Naive thymus-derived CD4-positive, alpha-beta T cell (primary cell): ENCODE data around the gene DHX34. TPM values are rescaled to one million over a fixed set of nuclear protein-coding genes. Genes with fewer than 3 reads are reported as not detected.

Experiments
- ATAC-seq: fragments of 150-1000 bp; cut with Tn5 transposase; 2 replicates; pipeline ENCODE4 v1.10.0; 2021; ENCODE audit warnings: mild to moderate bottlenecking, moderate library complexity
- CTCF ChIA-PET: fragments of 350-600 bp; sonication (Branson Sonifier 250); formaldehyde crosslinking; loops from one replicate; lab custom pipeline; 2021; ENCODE audit warnings: antibody characterized with exemption; lab: Charles Lee
- POLR2A ChIA-PET: fragments of 350-600 bp; sonication (Branson Sonifier 250); formaldehyde crosslinking; loops from one replicate; lab custom pipeline; 2021; ENCODE audit warnings: antibody characterized with exemption, inconsistent platforms; lab: Charles Lee
- DNase-seq, 9 donors: peaks; one replicate each; pipeline versions ENCODE4 v3.0.0 to v3.0.0-alpha.2; 2020 to 2022; ENCODE audit warnings: mixed read lengths in 1 of 9
- H3K27ac ChIP-seq: one replicate; pipeline ENCODE4 v1.7.0; 2013; ENCODE audit warnings: mild to moderate bottlenecking, low read depth, low read length, moderate library complexity
- H3K27me3 ChIP-seq, 2 donors: one replicate each; pipeline ENCODE4 v1.7.0; 2013; ENCODE audit warnings: low read length in 2 of 2, mild to moderate bottlenecking in 2 of 2, moderate library complexity in 2 of 2; ENCODE audit not compliant: control insufficient read depth in 2 of 2, insufficient read depth in 2 of 2
- H3K36me3 ChIP-seq, 3 experiments: 1 replicate in 2 of 3; 2 replicates in 1 of 3; pipeline ENCODE4 v1.7.0; 2013; ENCODE audit warnings: low read length in 3 of 3, mild to moderate bottlenecking in 3 of 3, moderate library complexity in 1 of 3; ENCODE audit not compliant: insufficient read depth in 3 of 3, control insufficient read depth in 2 of 3
- H3K4me1 ChIP-seq, 2 donors: one replicate each; pipeline ENCODE4 v1.7.0; 2013; ENCODE audit warnings: low read length in 2 of 2, mild to moderate bottlenecking in 2 of 2, moderate library complexity in 1 of 2; ENCODE audit not compliant: control insufficient read depth in 2 of 2, insufficient read depth in 2 of 2
- H3K4me3 ChIP-seq: 2 replicates; pipeline ENCODE4 v1.7.0; 2013; ENCODE audit warnings: mild to moderate bottlenecking, low read length
- H3K9me3 ChIP-seq, 3 experiments: 1 replicate in 2 of 3; 2 replicates in 1 of 3; pipeline ENCODE4 v1.7.0; 2013; ENCODE audit warnings: low read length in 3 of 3; ENCODE audit not compliant: control insufficient read depth in 2 of 3
- H3K27ac Mint-ChIP-seq, 9 donors: one replicate each; pipeline ENCODE4 v1.8.0; 2020 to 2022; ENCODE audit warnings: mixed read lengths in 9 of 9, mild to moderate bottlenecking in 8 of 9, moderate library complexity in 5 of 9, inconsistent platforms in 2 of 9
- H3K27me3 Mint-ChIP-seq, 5 donors: one replicate each; pipeline ENCODE4 v1.8.0; 2021 to 2022; ENCODE audit warnings: mixed read lengths in 5 of 5, mild to moderate bottlenecking in 1 of 5
- H3K36me3 Mint-ChIP-seq, 5 donors: one replicate each; pipeline ENCODE4 v1.8.0; 2020 to 2022; ENCODE audit warnings: mixed read lengths in 5 of 5, mild to moderate bottlenecking in 3 of 5, inconsistent platforms in 1 of 5
- H3K4me1 Mint-ChIP-seq, 7 donors: one replicate each; pipeline ENCODE4 v1.8.0; 2020 to 2022; ENCODE audit warnings: mixed read lengths in 7 of 7, mild to moderate bottlenecking in 3 of 7, inconsistent platforms in 1 of 7
- H3K4me3 Mint-ChIP-seq, 10 donors: one replicate each; pipeline ENCODE4 v1.8.0; 2020 to 2022; ENCODE audit warnings: mild to moderate bottlenecking in 10 of 10, mixed read lengths in 10 of 10, moderate library complexity in 6 of 10, inconsistent platforms in 2 of 10
- H3K9me3 Mint-ChIP-seq, 11 donors: one replicate each; pipeline ENCODE4 v1.8.0; 2020 to 2022; ENCODE audit warnings: mixed read lengths in 11 of 11, mild to moderate bottlenecking in 4 of 11, inconsistent platforms in 1 of 11, moderate library complexity in 1 of 11
- intact Hi-C, 2 donors: fragments of 100-400 bp; cut with micrococcal nuclease; formaldehyde crosslinking; loops; one replicate each; pipeline ENCODE4 v1.15.1; 2023
- polyA plus RNA-seq, 2 donors: library from polyadenylated mRNA; unstranded; fragments of 300-500 nt; fragmentation: Illumina TruSeq; gene quantifications; one replicate each; pipeline ENCODE4 v1.2.3, GENCODE V29; 2021
- total RNA-seq, 6 experiments: library from RNA in 5 of 6; stranded (reverse) in 5 of 6; gene quantifications; 1 replicate in 5 of 6; 2 replicates in 1 of 6; pipeline ENCODE4 v1.2.3 and lab custom pipeline; 2021 to 2026

Gene DHX34
- total and polyA plus RNA-seq, 7 experiments from 2014 or later: 3.7 to 31.6 (median 16.9) TPM

DNA sequence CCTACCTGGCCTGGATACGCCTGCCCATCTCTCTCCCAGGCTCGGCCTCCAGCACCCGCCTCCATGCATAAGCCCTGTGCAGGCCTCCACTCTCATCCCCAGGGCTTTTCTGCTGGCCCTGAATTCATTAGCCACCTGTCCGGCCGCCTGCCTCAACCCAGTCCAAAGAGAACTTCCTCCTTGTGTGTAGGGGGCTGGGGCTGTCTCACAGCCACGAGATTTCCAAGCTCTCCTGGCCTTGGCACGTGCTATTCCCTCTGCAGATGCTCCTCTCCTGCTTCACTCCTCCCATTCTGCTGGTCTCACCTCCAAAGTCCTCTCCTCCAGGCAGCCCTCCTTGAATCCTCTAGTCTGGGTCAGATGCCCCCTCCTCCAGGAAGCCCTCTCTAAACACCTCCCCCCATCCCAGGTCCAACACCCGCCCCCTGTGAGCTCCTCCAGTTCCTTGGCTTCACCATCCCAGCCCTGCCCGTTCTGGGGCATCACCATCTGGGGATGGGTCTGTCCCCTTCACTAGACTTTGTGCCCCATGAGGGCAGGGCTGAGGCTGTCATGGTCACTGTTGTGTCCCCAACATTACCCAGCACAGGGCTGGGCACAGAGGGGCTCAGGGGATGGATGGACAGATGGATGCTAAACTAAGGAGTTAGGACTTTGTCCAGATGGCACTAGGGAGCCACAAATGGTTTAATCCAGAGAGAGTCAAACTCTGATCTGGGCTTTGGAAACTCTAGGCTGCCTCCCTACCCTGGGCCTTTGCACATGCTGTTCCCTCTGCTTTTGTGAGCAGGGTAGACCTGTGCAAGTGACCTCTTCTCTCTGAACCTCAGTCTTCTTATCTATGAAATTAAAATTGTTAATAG is 55.5 kb downstream of the DHX34 start:
- Histone ChIP-seq H3K9me3 (no peaks in the 10 kb centered on the region), H3K27ac (no peak overlapping the region), H3K27me3 (peaks cover 0 to 2% of the 10 kb centered on the region in 2 donors), H3K4me3 (no peak overlapping the region), H3K36me3 (no peaks in the 10 kb centered on the region), H3K4me1 (no peaks in the 10 kb centered on the region)
- DNase-seq (no peak), ATAC-seq (no peak)
- H3K36me3 Mint-ChIP-seq: peaks cover 0 to 10% (median 5%) of the 10 kb centered on the region in 5 donors
- H3K4me3 Mint-ChIP-seq: no peak overlapping the region
- ChIA-PET CTCF (no interaction called here), POLR2A (no interaction called here)
- H3K4me1 Mint-ChIP-seq: peaks cover 0 to 7% (median 0%) of the 10 kb centered on the region in 7 donors
- H3K9me3 Mint-ChIP-seq: peaks cover 0 to 10% (median 2%) of the 10 kb centered on the region in 11 donors
- peaks cover 30 to 61% (median 52%) of the 10 kb centered on the region in 5 donors for H3K27me3 Mint-ChIP-seq
- H3K27ac Mint-ChIP-seq: peak overlapping the region in 1 of 9 donors; percentile 76
- intact Hi-C loops: no loop called here

DNA sequence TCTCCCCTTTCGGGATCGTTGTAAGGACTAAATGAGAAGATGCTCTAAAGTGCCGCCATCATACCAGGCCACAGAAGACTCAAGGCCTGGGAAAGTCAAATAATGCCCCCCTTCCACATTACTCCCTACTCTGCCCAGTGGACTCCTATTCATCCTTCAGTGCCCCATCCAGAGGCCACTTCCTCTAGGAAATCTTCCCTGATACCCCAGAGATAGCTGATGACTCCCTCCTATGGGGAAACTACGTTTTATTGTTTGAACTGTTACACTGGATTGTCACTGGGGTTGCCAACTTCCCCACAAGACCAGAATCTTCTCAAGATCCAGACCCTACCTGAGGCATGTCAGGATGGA is 56.1 kb downstream of the DHX34 start:
- ATAC-seq (no peak), DNase-seq (no peak)
- POLR2A ChIA-PET: no interaction called here
- Mint-ChIP-seq H3K9me3 (peaks cover 0 to 10% (median 2%) of the 10 kb centered on the region in 11 donors), H3K27me3 (peaks cover 30 to 61% (median 52%) of the 10 kb centered on the region in 5 donors), H3K4me1 (peaks cover 0 to 7% (median 0%) of the 10 kb centered on the region in 7 donors), H3K36me3 (peaks cover 0 to 10% (median 5%) of the 10 kb centered on the region in 5 donors), H3K27ac (peak overlapping the region in 1 of 9 donors; percentile 76), H3K4me3 (no peak overlapping the region)
- no peak overlapping the region for H3K4me3 ChIP-seq
- H3K36me3 ChIP-seq: no peaks in the 10 kb centered on the region
- peaks cover 0 to 2% of the 10 kb centered on the region in 2 donors for H3K27me3 ChIP-seq
- no peaks in the 10 kb centered on the region for H3K9me3 ChIP-seq
- H3K27ac ChIP-seq: no peak overlapping the region
- CTCF ChIA-PET: no interaction called here
- no peaks in the 10 kb centered on the region for H3K4me1 ChIP-seq
- intact Hi-C loops: no loop called here

DNA sequence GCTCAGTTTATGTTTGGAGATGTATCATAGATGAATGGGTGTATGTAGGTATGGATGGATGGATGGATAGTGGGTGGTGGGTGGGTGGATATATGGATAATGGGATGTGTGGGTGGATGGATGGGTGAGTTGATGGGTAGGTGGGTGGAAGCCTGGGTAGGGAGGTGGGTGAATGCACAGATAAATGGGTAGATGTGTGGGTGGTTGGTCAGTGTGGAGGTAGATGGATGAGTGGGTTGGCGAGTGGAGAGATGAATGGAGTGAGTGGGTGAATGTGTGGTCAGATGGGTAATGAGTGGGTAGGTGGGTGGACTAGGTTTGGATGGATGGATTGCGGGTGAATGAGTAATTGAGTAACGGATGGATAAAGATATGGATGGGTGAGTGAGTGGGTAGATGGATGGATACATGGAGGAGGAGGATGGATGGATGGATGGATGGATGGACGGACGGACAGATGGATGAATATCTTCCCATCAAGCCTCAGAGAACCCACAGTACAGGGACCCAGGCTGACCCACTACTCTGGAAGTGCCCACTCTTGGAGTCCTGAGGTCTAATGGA is 56.8 kb downstream of the DHX34 start:
- no peak overlapping the region for H3K27ac Mint-ChIP-seq
- Histone ChIP-seq H3K36me3 (no peaks in the 10 kb centered on the region), H3K27ac (no peak overlapping the region), H3K4me1 (no peaks in the 10 kb centered on the region), H3K27me3 (peaks cover 0 to 2% of the 10 kb centered on the region in 2 donors), H3K4me3 (no peak overlapping the region), H3K9me3 (no peaks in the 10 kb centered on the region)
- H3K4me1 Mint-ChIP-seq: peaks cover 0 to 7% (median 0%) of the 10 kb centered on the region in 7 donors
- no peak for ATAC-seq
- H3K27me3 Mint-ChIP-seq: peaks cover 30 to 61% (median 52%) of the 10 kb centered on the region in 5 donors
- ChIA-PET CTCF (no interaction called here), POLR2A (no interaction called here)
- H3K4me3 Mint-ChIP-seq: no peak overlapping the region
- DNase-seq: no peak
- H3K9me3 Mint-ChIP-seq: peaks cover 0 to 10% (median 2%) of the 10 kb centered on the region in 11 donors
- peaks cover 0 to 10% (median 5%) of the 10 kb centered on the region in 5 donors for H3K36me3 Mint-ChIP-seq
- intact Hi-C loops: no loop called here

DNA sequence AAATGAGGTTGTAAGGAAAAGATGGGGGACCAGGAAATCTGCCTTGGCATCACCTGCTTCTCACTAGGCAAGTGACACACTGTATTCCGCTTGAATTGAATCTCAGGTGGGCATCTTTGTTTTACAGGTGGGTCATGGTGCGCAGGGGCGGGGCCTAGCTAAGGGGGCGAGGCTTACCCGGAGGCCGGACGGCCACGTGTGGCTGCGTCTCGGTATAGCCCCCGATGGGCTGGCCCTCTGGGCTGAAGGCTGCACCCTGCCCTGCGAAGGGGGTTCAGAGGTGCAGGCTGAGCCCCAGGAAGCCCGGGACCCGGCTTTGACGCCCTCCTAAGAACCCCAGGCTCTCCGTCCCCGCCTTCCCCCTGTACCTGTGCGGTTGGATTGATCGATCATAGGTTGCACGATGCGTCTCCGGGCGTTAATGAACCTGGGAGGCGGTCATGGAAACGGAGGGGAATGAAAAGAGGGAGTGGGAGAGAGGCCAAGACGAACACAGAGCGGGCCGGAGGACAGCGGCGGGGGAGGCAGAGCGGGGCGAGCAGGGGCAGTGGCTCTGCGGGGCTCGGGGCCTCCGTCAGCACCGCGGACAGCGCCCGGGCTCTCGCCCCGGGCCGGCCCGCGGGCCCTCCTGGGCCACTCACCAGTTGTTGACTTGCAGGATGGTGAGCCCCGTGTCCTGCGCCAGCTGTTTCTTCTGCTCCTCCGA is 57.7 kb downstream of the DHX34 start:
- intact Hi-C loops: no loop called here
- peaks cover 30 to 61% (median 52%) of the 10 kb centered on the region in 5 donors for H3K27me3 Mint-ChIP-seq
- peaks cover 0 to 10% (median 5%) of the 10 kb centered on the region in 5 donors for H3K36me3 Mint-ChIP-seq
- H3K4me3 Mint-ChIP-seq: no peak overlapping the region
- no peak overlapping the region for H3K27ac ChIP-seq
- no peak overlapping the region for H3K4me3 ChIP-seq
- POLR2A ChIA-PET: no interaction called here
- H3K27ac Mint-ChIP-seq: no peak overlapping the region
- H3K9me3 Mint-ChIP-seq: peaks cover 0 to 10% (median 2%) of the 10 kb centered on the region in 11 donors
- no peaks in the 10 kb centered on the region for H3K36me3 ChIP-seq
- peaks cover 0 to 2% of the 10 kb centered on the region in 2 donors for H3K27me3 ChIP-seq
- DNase-seq (no peak), ATAC-seq (peak; percentile 41)
- CTCF ChIA-PET: no interaction called here
- H3K9me3 ChIP-seq: no peaks in the 10 kb centered on the region
- no peaks in the 10 kb centered on the region for H3K4me1 ChIP-seq
- H3K4me1 Mint-ChIP-seq: peaks cover 0 to 7% (median 0%) of the 10 kb centered on the region in 7 donors

DNA sequence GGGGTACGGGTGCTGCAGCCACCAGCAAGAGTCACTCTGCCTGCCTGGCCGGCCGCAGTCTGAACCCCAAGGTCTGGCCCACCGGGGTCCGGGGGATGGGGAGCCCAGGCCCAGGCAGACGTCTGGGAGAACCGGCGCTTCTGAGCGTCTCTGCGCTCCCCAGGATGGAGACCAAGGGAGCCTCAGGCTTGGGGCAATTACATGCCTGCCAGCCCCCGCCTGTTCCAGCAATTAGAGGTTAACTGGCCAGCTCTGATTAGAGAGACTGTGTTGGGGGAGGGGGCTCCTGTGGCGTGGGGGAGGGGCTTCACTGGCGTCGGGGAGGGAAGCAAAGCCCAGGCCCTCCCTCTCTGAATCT is 58.3 kb downstream of the DHX34 start:
- ChIA-PET CTCF (no interaction called here), POLR2A (no interaction called here)
- ATAC-seq: no peak
- Mint-ChIP-seq H3K4me1 (peaks cover 0 to 7% (median 0%) of the 10 kb centered on the region in 7 donors), H3K36me3 (peaks cover 0 to 10% (median 5%) of the 10 kb centered on the region in 5 donors), H3K9me3 (peaks cover 0 to 10% (median 2%) of the 10 kb centered on the region in 11 donors), H3K4me3 (no peak overlapping the region), H3K27ac (no peak overlapping the region), H3K27me3 (peaks cover 30 to 61% (median 52%) of the 10 kb centered on the region in 5 donors)
- Histone ChIP-seq H3K9me3 (no peaks in the 10 kb centered on the region), H3K27ac (no peak overlapping the region), H3K4me1 (no peaks in the 10 kb centered on the region), H3K36me3 (no peaks in the 10 kb centered on the region), H3K27me3 (peaks cover 0 to 2% of the 10 kb centered on the region in 2 donors), H3K4me3 (no peak overlapping the region)
- intact Hi-C loops: no loop called here
- no peak for DNase-seq

DNA sequence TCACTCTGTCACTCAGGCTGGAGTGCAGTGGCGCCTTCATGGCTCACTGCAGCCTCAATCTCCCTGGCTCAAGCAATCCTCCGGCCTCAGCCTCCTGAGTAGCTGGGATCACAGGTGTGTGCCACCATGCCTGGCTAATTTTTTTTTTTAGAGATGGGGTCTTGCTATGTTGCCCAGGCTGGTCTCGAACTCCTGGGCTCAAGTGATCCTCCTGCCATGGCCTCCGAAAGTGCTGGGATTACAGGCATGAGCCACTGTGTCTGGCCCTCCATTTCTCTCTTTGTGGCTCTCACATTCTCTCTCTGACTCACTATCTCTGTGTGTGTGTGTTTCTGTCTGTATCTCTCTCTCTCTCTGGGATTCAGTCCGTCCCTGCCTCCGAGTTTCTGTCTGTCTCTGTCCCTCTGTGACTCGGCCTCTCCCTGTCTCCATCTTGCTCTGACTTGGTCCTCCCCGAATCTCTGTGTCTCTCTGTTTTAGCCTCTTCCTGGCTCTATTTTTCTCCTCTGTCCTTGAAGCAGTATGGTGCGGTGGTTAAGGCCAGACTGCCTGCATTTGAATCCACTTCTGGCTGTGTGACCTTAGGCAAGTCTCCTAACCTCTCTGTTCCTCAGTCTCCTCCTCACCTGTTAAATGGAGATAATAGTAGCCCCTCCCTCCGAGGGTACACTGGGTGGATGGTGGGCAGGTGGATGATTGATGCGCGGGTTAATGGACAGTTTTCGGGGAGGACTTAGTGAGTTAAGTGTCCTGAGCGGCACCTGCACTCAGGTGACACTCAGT is 59.2 kb downstream of the DHX34 start:
- no peak for DNase-seq
- Histone ChIP-seq H3K27me3 (peaks cover 0 to 2% of the 10 kb centered on the region in 2 donors), H3K4me3 (no peak overlapping the region), H3K27ac (no peak overlapping the region), H3K36me3 (no peaks in the 10 kb centered on the region), H3K9me3 (no peaks in the 10 kb centered on the region), H3K4me1 (no peaks in the 10 kb centered on the region)
- ChIA-PET CTCF (no interaction called here), POLR2A (no interaction called here)
- intact Hi-C loops: no loop called here
- Mint-ChIP-seq H3K36me3 (peaks cover 0 to 10% (median 5%) of the 10 kb centered on the region in 5 donors), H3K27me3 (peaks cover 32 to 58% (median 52%) of the 10 kb centered on the region in 5 donors), H3K9me3 (peaks cover 0 to 10% (median 2%) of the 10 kb centered on the region in 11 donors), H3K27ac (no peak overlapping the region), H3K4me1 (peaks cover 0 to 7% (median 0%) of the 10 kb centered on the region in 7 donors), H3K4me3 (peak overlapping the region in 1 of 10 donors; percentile 36)
- no peak for ATAC-seq
